GM10266 (cell line): ENCODE measurements around the gene HDAC4.

ENCODE experiments used
- DNase-seq: peaks from one replicate; pipeline ENCODE4 v3.0.0; 2012; ENCODE audit errors: extremely low spot score
- CTCF ChIP-seq: IDR thresholded peaks from 2 replicates; pipeline ENCODE4 v1.5.1; 2012; ENCODE audit warnings: mild to moderate bottlenecking, low read depth; ENCODE audit not compliant: control insufficient read depth, insufficient read depth; ENCODE audit errors: missing control alignments

The HDAC4 gene

GRCh38 chr2:239047861-239048260, 353.0 kb downstream of the HDAC4 start:
- TF ChIP-seq CTCF, result no peak
- no peak for DNase-seq

- no peak for DNase-seq
- no peak for TF ChIP-seq CTCF
Observed at GRCh38 chr2:239047420-239047819, 353.4 kb downstream of the HDAC4 start.

GRCh38 chr2:239046822-239047221, 354.0 kb downstream of the HDAC4 start:
- no peak for TF ChIP-seq CTCF
- no peak for DNase-seq

GRCh38 chr2:239044336-239044735, 356.5 kb downstream of the HDAC4 start:
- DNase-seq, result no peak
- no peak for TF ChIP-seq CTCF

GRCh38 chr2:239043326-239043725, 357.5 kb downstream of the HDAC4 start:
- TF ChIP-seq CTCF, result no peak
- no peak for DNase-seq

GRCh38 chr2:239042551-239043320, 358.1 kb downstream of the HDAC4 start:
- no peak for DNase-seq
- TF ChIP-seq CTCF, result no peak

GRCh38 chr2:239042046-239042445, 358.8 kb downstream of the HDAC4 start:
- TF ChIP-seq CTCF, result no peak

More at GRCh38 chr2:239042046-239042445, 358.8 kb downstream of the HDAC4 start:
- DNase-seq, result no peak
